SK-N-MC (cell line): Measurements from ENCODE around the gene HIBCH.

Experiments used
- DNase-seq: peaks from one replicate; pipeline ENCODE4 v3.0.0-alpha.2; 2011; ENCODE audit warnings: low read depth, low spot score
- H3K27ac ChIP-seq: fragments of 200-600 bp; sonication (generic); 2 replicates; pipeline ENCODE4 v1.5.1; 2016; ENCODE audit warnings: mixed run types
- H3K36me3 ChIP-seq: fragments of 200-600 bp; sonication (generic); 2 replicates; pipeline ENCODE4 v1.6.1; 2017; ENCODE audit warnings: antibody characterized with exemption, low read length, mixed read lengths; ENCODE audit not compliant: insufficient read depth
- H3K4me3 ChIP-seq: fragments of 200-600 bp; sonication (generic); 2 replicates; pipeline ENCODE4 v1.5.1; 2016
- H3K9ac ChIP-seq: fragments of 200-600 bp; sonication (generic); 2 replicates; pipeline ENCODE4 v1.8.0; 2017; ENCODE audit warnings: mixed run types, mixed read lengths; ENCODE audit not compliant: insufficient read length
- H3K9me3 ChIP-seq: fragments of 200-600 bp; sonication (generic); 2 replicates; pipeline ENCODE4 v1.6.1; 2017; ENCODE audit warnings: low read depth, mild to moderate bottlenecking, antibody characterized with exemption, low read length, moderate library complexity, mixed read lengths
- EZH2 ChIP-seq: fragments of 200-600 bp; sonication (generic); IDR thresholded peaks from one replicate; pipeline ENCODE4 v1.6.1; 2017; ENCODE audit warnings: antibody characterized with exemption
- FOXP2 ChIP-seq: optimal IDR thresholded peaks from 2 replicates; pipeline ENCODE3; 2011; ENCODE audit warnings: mild to moderate bottlenecking, moderate library complexity; ENCODE audit not compliant: insufficient read depth; ENCODE audit errors: extremely low read length, control extremely low read depth
- POLR2AphosphoS5 ChIP-seq: IDR thresholded peaks from 2 replicates; pipeline ENCODE4 v1.6.1; 2012; ENCODE audit warnings: mild to moderate bottlenecking, low read depth, low read length, borderline replicate concordance

Gene HIBCH

GRCh38 chr2:190184460-190184859 lies 135.2 kb downstream of the HIBCH start:
- DNase-seq, result no peak
- no peak for TF ChIP-seq FOXP2
- no peak for TF ChIP-seq EZH2
- no peak for TF ChIP-seq POLR2AphosphoS5
- Histone ChIP-seq H3K36me3 (no peaks in the 10 kb centered on the region), H3K9ac (no peak overlapping the region), H3K27ac (no peak overlapping the region), H3K9me3 (no peaks in the 10 kb centered on the region), H3K4me3 (no peak overlapping the region)

DNA sequence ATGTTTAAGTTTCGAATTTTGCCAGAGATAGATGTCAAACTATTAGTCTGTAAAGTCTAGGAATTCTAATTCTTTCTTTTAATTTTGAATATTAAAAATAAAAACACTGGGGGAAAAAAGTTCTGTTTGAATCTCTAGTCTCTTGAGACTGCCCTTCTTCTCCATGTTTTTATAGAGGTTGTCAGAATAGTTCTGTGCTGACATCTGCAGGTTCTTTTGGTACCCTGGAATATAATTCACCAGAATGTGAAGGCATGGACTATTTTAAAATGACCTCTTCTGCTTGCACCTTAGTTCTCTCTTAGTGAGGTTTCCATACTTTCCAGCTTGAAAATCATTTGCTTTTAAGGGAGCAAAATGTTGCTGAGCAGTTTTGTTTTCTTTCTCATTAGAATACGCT lies 136.1 kb downstream of the HIBCH start:
- H3K27ac ChIP-seq, result no peak overlapping the region
- DNase-seq, result no peak
- no peaks in the 10 kb centered on the region for H3K9me3 ChIP-seq
- H3K9ac ChIP-seq, result no peak overlapping the region
- no peak overlapping the region for H3K4me3 ChIP-seq
- no peaks in the 10 kb centered on the region for H3K36me3 ChIP-seq
- TF ChIP-seq POLR2AphosphoS5, result no peak
- TF ChIP-seq EZH2, result no peak
- no peak for TF ChIP-seq FOXP2

- Histone ChIP-seq H3K9me3 (no peaks in the 10 kb centered on the region), H3K36me3 (no peaks in the 10 kb centered on the region), H3K4me3 (no peak overlapping the region), H3K27ac (no peak overlapping the region), H3K9ac (no peak overlapping the region)
- no peak for DNase-seq
- no peak for TF ChIP-seq EZH2
- no peak for TF ChIP-seq POLR2AphosphoS5
- no peak for TF ChIP-seq FOXP2
Measured at GRCh38 chr2:190182071-190182524, 137.5 kb downstream of the HIBCH start.

DNA sequence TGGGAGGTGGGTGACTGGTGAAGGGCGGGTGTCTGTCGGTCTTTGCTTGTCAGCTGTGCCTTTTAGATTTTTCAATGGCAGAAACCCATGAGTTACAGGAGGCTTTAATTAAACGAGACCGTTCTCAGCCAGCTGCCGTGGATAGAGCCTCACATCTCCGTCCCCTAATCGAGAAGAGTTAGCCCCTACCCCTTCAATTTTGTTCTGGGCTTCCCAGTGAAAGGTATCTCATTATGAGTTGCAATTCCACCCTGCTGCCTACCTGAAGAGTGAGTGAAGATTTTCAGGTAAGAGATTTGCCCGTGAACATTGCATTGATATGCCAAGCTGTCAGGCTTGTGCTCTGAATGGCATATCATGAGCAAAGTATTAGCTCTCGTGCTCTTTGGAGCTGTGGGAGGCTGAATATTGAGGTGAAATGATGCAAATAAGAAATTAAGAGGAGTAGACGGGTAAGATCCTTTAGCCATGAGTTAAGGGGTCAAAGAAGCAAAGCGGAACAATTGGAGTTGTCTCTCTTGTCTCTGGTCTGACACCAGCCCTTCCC lies 138.4 kb downstream of the HIBCH start:
- Histone ChIP-seq H3K27ac (no peak overlapping the region), H3K9me3 (no peaks in the 10 kb centered on the region), H3K9ac (no peak overlapping the region), H3K4me3 (no peak overlapping the region), H3K36me3 (no peaks in the 10 kb centered on the region)
- no peak for TF ChIP-seq EZH2
- no peak for TF ChIP-seq FOXP2
- TF ChIP-seq POLR2AphosphoS5, result no peak
- no peak for DNase-seq

GRCh38 chr2:190180313-190181122 lies 139.1 kb downstream of the HIBCH start:
- no peak for DNase-seq
- H3K36me3 ChIP-seq, result no peaks in the 10 kb centered on the region
- H3K9me3 ChIP-seq, result no peaks in the 10 kb centered on the region
- TF ChIP-seq POLR2AphosphoS5 (no peak), EZH2 (no peak), FOXP2 (no peak)
- H3K9ac ChIP-seq, result no peak overlapping the region
- H3K4me3 ChIP-seq, result no peak overlapping the region
- H3K27ac ChIP-seq, result no peak overlapping the region

DNA sequence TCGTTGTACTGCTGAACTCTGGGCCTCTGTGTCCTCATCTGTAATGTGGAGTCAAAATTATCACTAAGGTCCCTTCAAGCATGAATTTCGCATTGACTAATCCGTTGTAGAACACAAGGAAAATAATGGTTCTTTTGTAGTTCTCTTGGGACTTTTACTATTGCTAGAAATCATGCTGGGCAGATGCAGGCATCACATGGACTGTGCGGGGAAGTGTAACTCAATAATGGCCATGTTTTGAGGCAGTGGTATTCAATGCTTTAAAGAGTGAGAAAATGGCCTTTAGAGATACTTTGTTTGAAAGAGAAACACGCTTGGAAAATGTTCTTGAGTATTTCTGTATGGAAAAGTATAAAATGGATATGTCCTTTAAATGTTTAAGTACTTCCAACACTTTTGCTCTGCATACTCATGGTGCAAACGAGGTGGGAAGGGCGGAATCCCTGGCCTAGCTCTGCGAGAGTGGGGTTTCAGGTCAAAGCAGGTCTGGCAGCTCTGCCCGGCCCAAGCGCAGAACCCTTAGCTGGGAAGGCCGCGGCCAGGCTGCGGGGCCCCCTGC lies 139.8 kb downstream of the HIBCH start:
- TF ChIP-seq EZH2, result no peak
- no peak for TF ChIP-seq POLR2AphosphoS5
- TF ChIP-seq FOXP2, result no peak
- Histone ChIP-seq H3K27ac (no peak overlapping the region), H3K4me3 (no peak overlapping the region), H3K36me3 (no peaks in the 10 kb centered on the region), H3K9ac (no peak overlapping the region), H3K9me3 (no peaks in the 10 kb centered on the region; the same call in 1 of the 2 replicates)
- DNase-seq, result no peak

GRCh38 chr2:190178066-190178722 lies 141.4 kb downstream of the HIBCH start:
- Histone ChIP-seq H3K36me3 (no peaks in the 10 kb centered on the region), H3K4me3 (no peak overlapping the region), H3K9ac (no peak overlapping the region), H3K9me3 (no peaks in the 10 kb centered on the region; the same call in 1 of the 2 replicates), H3K27ac (no peak overlapping the region)
- DNase-seq, result no peak
- TF ChIP-seq POLR2AphosphoS5, result no peak
- TF ChIP-seq FOXP2, result no peak
- no peak for TF ChIP-seq EZH2
